Fibroblast of the aortic adventitia (primary cell): ENCODE results near the gene PIK3R5. TPM values are rescaled to one million over a fixed set of nuclear protein-coding genes. Genes with fewer than 3 reads are reported as not detected.

Experiments used
- DNase-seq: peaks from one replicate; pipeline ENCODE4 v3.0.0-alpha.2; 2010; ENCODE audit warnings: low read depth
- H3K4me3 ChIP-seq: 2 replicates; pipeline ENCODE4 v1.5.1; 2011; ENCODE audit warnings: low read depth, mild to moderate bottlenecking, control low read depth, low read length, moderate library complexity
- total RNA-seq: library from RNA; depleted of rRNA; stranded (reverse); fragments of >200 nt; gene quantifications from 2 replicates; pipeline ENCODE4 v1.2.3, GENCODE V29; 2012; ENCODE audit warnings: low replicate concordance
- TF ChIP-seq, protein P1 (sequence below): IDR thresholded peaks from 2 replicates; pipeline ENCODE4 v1.5.1; 2011; ENCODE audit warnings: mild to moderate bottlenecking, low read length, control low read depth, inconsistent platforms; ENCODE audit not compliant: insufficient read depth

PIK3R5 gene
- total RNA-seq, 1 donor: not detected

- no peak for DNase-seq
- TF ChIP-seq, protein P1, sequence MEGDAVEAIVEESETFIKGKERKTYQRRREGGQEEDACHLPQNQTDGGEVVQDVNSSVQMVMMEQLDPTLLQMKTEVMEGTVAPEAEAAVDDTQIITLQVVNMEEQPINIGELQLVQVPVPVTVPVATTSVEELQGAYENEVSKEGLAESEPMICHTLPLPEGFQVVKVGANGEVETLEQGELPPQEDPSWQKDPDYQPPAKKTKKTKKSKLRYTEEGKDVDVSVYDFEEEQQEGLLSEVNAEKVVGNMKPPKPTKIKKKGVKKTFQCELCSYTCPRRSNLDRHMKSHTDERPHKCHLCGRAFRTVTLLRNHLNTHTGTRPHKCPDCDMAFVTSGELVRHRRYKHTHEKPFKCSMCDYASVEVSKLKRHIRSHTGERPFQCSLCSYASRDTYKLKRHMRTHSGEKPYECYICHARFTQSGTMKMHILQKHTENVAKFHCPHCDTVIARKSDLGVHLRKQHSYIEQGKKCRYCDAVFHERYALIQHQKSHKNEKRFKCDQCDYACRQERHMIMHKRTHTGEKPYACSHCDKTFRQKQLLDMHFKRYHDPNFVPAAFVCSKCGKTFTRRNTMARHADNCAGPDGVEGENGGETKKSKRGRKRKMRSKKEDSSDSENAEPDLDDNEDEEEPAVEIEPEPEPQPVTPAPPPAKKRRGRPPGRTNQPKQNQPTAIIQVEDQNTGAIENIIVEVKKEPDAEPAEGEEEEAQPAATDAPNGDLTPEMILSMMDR: no peak
- H3K4me3 ChIP-seq: no peak overlapping the region
Observed at GRCh38 chr17:8873801-8874715, 91.4 kb downstream of the PIK3R5 start.

DNA sequence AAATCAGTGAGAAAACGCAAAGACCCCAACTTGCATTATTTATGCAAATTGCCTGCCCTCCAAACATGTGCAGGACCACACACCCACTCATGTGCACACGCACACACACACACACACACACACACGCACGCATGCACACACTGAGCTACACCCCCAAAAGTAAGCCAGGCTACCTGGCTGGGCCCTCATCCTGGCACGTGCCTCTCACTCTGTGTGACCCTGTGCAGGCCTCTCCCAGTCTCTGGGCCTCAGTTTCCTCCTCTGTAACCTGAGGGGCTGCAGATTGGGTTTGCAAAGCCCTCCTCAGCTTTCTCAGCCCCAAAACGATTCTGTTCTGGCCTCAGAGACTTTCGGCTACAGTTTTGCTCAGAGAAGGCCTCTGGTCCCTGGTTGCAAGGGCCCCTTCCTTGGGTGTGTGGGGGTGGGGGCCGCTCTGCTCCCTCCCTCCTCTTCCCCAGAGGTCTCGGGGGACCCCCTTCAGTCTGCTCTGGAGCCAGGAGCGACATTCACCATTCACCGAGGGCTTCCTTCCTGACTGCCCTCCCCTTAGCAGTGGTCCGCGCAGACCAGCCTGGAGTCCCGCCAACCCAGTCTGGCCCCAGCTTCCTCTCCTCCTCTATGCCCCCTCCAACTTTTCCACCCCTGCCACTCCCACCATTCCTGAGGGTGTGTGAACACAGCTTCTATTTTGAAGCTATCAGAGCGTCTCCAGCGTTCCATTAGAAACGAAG lies 92.6 kb downstream of the PIK3R5 start:
- no peak for DNase-seq
- TF ChIP-seq, protein P1: no peak
- H3K4me3 ChIP-seq: no peak overlapping the region

DNA sequence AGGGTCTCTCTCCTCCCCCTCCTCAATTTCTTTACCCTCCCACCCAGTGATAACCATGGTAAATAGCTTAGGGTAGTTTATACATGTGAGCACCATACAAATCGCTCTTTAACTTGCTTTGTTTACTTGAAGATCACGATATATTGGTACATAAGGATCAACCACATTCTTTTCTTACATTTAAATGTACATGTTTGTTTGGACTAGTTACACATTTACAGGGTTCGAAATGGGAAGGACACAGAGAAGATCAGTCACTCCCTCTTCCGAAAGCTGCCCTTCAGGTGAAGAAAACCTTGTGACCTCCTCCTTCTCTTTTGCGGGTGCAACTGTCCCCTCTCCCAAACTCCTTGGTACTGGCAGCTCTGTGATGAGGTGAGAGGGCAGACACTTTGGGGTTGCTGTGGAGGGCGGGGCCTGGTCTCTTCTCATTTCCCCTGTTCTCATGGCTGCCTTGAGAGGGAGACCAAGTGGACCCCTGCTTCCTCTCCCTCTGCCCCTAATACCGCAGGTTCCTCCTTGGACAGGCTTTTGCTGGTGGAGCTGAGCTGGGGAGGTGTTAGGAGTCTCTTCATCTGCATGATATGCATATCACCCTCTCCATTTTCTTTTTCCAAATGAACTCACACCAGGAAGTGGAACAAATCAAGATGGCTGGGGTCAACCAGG lies 93.3 kb downstream of the PIK3R5 start:
- DNase-seq: no peak
- no peak overlapping the region for H3K4me3 ChIP-seq
- TF ChIP-seq, protein P1: no peak

- DNase-seq: no peak
- TF ChIP-seq, protein P1: no peak
- H3K4me3 ChIP-seq: no peak overlapping the region
Observed at GRCh38 chr17:8871081-8871581, 94.4 kb downstream of the PIK3R5 start.

DNA sequence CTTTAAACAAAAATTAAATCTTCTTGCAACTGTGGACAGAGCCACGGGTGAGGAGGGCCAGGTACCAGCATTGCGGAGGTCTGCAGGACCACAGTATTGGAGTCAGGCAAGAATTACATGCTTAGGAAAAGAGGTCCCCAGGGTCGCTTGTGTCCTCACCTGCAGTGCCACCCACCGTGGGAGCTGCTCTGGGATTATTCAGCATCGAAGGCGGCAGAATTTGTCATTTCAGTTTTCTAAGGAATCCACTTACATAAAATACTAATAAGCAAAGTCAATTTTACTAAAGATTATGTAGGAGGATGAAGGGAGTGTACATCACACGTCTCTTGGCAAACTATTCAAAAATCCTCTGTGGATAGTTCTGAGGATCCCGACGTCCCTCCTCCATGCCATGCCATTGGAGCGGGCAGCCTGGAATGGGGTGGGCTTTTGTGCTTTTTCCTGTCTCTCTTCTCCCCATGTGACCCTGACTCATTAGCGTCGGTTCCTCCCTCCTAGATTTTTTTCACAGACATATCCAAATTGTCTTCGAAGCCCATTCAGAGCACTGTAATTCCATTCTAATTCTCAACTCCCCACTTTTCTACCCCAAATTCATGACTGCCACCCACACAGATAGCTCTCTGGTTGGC lies 95.0 kb downstream of the PIK3R5 start:
- TF ChIP-seq, protein P1: no peak
- H3K4me3 ChIP-seq: no peak overlapping the region
- DNase-seq: no peak
